ENCODE measurements around the gene ASAH2B. TPM values are rescaled to one million over a fixed set of nuclear protein-coding genes. Genes with fewer than 3 reads are reported as not detected.
"Not testable (repeated sequence)": the region's sequence is repeated elsewhere in the genome, so short reads cannot be mapped to it uniquely, and the experiment has no call there.

Gene ASAH2B
- polyA plus RNA-seq, 1 donor (not counting 4 experiments of a cell fraction or from before 2014, with no cell fraction given) = 10.3 TPM

DNA sequence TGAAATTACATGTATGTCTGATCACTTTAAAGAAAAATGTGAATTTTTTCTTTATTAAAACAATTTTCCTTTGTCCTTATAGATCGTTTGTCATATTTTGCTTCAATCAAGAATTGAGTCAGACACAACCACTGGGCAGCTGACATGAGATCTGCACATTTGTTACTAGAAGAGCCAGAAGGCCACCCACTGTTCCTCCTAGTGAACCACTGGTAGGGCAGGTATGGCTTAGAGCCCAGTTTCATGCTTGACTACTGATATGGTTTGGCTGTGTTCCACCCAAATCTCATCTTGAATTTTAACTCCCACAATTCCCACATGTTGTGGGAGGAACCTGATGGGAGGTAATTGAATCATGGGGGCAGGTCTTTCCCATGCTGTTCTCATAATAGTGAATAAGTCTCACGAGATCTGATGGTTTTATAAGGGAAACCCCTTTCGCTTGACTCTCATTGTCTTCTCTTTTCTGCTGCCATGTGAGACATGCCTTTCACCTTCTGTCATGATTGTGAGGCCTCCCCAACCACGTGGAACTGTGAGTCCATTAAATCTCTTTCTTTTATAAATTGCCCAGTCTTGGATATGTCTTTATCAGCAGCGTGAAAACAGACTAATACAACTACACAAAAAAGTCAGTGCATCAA is 35.2 kb upstream of the ASAH2B start:
- dilution Hi-C loops (cut with MboI; ENCODE audit: extremely low pct_ligation_motif_present, low sequenced_read_pairs); DNase-seq (ENCODE audit: low read depth, low spot score); H3K9ac ChIP-seq (ENCODE audit: control insufficient read depth, extremely low read depth, insufficient read depth, low read length); H3K79me2 ChIP-seq (ENCODE audit: control insufficient read depth, insufficient read depth, low read length); H3K27me3 ChIP-seq (ENCODE audit: control insufficient read depth, extremely low read depth, insufficient read depth, low read length); H2AFZ ChIP-seq (ENCODE audit: control insufficient read depth, low read length); FAIRE-seq; H4K20me1 ChIP-seq (ENCODE audit: control insufficient read depth, extremely low read depth, insufficient read depth, low read length); H3K9me1 ChIP-seq (ENCODE audit: control insufficient read depth, extremely low read depth, insufficient read depth, low read length); H3K4me3 ChIP-seq (ENCODE audit: control insufficient read depth in 2 of 3, extremely low read depth in 1 of 3, insufficient read depth in 2 of 3, low read depth in 1 of 3, low read length in 3 of 3); H3K9me3 ChIP-seq (ENCODE audit: control insufficient read depth, low read depth, low read length); H3K36me3 ChIP-seq (ENCODE audit: control insufficient read depth in 2 of 2, extremely low read depth in 1 of 2, insufficient read depth in 2 of 2, low read length in 2 of 2); H3K4me1 ChIP-seq (ENCODE audit: control insufficient read depth, extremely low read depth, insufficient read depth, low read length); H3K4me2 ChIP-seq (ENCODE audit: control insufficient read depth, extremely low read depth, insufficient read depth, low read depth, low read length); H3K27ac ChIP-seq (ENCODE audit: control insufficient read depth, insufficient read depth, low read length): not testable (repeated sequence)

- H3K9me1 ChIP-seq (ENCODE audit: control insufficient read depth, extremely low read depth, insufficient read depth, low read length); dilution Hi-C loops (cut with MboI; ENCODE audit: extremely low pct_ligation_motif_present, low sequenced_read_pairs); H3K36me3 ChIP-seq (ENCODE audit: control insufficient read depth in 2 of 2, extremely low read depth in 1 of 2, insufficient read depth in 2 of 2, low read length in 2 of 2); H3K79me2 ChIP-seq (ENCODE audit: control insufficient read depth, insufficient read depth, low read length); H3K4me2 ChIP-seq (ENCODE audit: control insufficient read depth, extremely low read depth, insufficient read depth, low read depth, low read length); H3K27me3 ChIP-seq (ENCODE audit: control insufficient read depth, extremely low read depth, insufficient read depth, low read length); H4K20me1 ChIP-seq (ENCODE audit: control insufficient read depth, extremely low read depth, insufficient read depth, low read length); DNase-seq (ENCODE audit: low read depth, low spot score); H3K27ac ChIP-seq (ENCODE audit: control insufficient read depth, insufficient read depth, low read length); H2AFZ ChIP-seq (ENCODE audit: control insufficient read depth, low read length); H3K4me3 ChIP-seq (ENCODE audit: control insufficient read depth in 2 of 3, extremely low read depth in 1 of 3, insufficient read depth in 2 of 3, low read depth in 1 of 3, low read length in 3 of 3); FAIRE-seq; H3K9me3 ChIP-seq (ENCODE audit: control insufficient read depth, low read depth, low read length); H3K9ac ChIP-seq (ENCODE audit: control insufficient read depth, extremely low read depth, insufficient read depth, low read length); H3K4me1 ChIP-seq (ENCODE audit: control insufficient read depth, extremely low read depth, insufficient read depth, low read length): not testable (repeated sequence)
Observed at GRCh38 chr10:50706006-50706405, 33.7 kb upstream of the ASAH2B start.

DNA sequence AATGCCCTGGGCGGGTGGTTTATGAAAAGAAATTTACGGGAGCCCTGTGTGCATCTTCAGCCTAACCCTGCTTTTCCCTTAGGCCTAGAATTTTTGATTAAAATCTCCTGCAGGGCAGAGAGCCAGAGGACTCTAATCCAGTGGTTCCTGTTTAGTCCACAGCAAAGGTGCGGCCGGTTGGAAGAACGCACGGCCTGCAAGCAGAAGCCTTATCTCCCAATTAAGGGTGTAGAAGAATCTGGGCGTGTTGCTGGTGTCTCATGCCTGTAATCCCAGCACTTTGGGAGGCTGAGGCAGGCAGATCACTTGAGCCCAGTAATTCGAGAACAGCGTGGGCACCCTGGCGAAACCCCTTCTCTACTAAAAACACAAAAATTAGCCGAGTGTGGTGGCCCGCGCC is 29.5 kb upstream of the ASAH2B start:
- H3K9ac ChIP-seq (ENCODE audit: control insufficient read depth, extremely low read depth, insufficient read depth, low read length); H3K27me3 ChIP-seq (ENCODE audit: control insufficient read depth, extremely low read depth, insufficient read depth, low read length); H3K4me2 ChIP-seq (ENCODE audit: control insufficient read depth, extremely low read depth, insufficient read depth, low read depth, low read length); H3K36me3 ChIP-seq (ENCODE audit: control insufficient read depth in 2 of 2, extremely low read depth in 1 of 2, insufficient read depth in 2 of 2, low read length in 2 of 2); H3K27ac ChIP-seq (ENCODE audit: control insufficient read depth, insufficient read depth, low read length); H2AFZ ChIP-seq (ENCODE audit: control insufficient read depth, low read length); H3K4me1 ChIP-seq (ENCODE audit: control insufficient read depth, extremely low read depth, insufficient read depth, low read length); H3K79me2 ChIP-seq (ENCODE audit: control insufficient read depth, insufficient read depth, low read length); H4K20me1 ChIP-seq (ENCODE audit: control insufficient read depth, extremely low read depth, insufficient read depth, low read length); H3K9me1 ChIP-seq (ENCODE audit: control insufficient read depth, extremely low read depth, insufficient read depth, low read length); DNase-seq (ENCODE audit: low read depth, low spot score); FAIRE-seq; dilution Hi-C loops (cut with MboI; ENCODE audit: extremely low pct_ligation_motif_present, low sequenced_read_pairs); H3K4me3 ChIP-seq (ENCODE audit: control insufficient read depth in 2 of 3, extremely low read depth in 1 of 3, insufficient read depth in 2 of 3, low read depth in 1 of 3, low read length in 3 of 3); H3K9me3 ChIP-seq (ENCODE audit: control insufficient read depth, low read depth, low read length): not testable (repeated sequence)

GRCh38 chr10:50723812-50724211 is 15.9 kb upstream of the ASAH2B start:
- H3K79me2 ChIP-seq (ENCODE audit: control insufficient read depth, insufficient read depth, low read length); H3K4me2 ChIP-seq (ENCODE audit: control insufficient read depth, extremely low read depth, insufficient read depth, low read depth, low read length); H3K36me3 ChIP-seq (ENCODE audit: control insufficient read depth in 2 of 2, extremely low read depth in 1 of 2, insufficient read depth in 2 of 2, low read length in 2 of 2); H3K9ac ChIP-seq (ENCODE audit: control insufficient read depth, extremely low read depth, insufficient read depth, low read length); H3K9me3 ChIP-seq (ENCODE audit: control insufficient read depth, low read depth, low read length); H3K9me1 ChIP-seq (ENCODE audit: control insufficient read depth, extremely low read depth, insufficient read depth, low read length); H2AFZ ChIP-seq (ENCODE audit: control insufficient read depth, low read length); DNase-seq (ENCODE audit: low read depth, low spot score); H3K27ac ChIP-seq (ENCODE audit: control insufficient read depth, insufficient read depth, low read length); H4K20me1 ChIP-seq (ENCODE audit: control insufficient read depth, extremely low read depth, insufficient read depth, low read length); H3K4me3 ChIP-seq (ENCODE audit: control insufficient read depth in 2 of 3, extremely low read depth in 1 of 3, insufficient read depth in 2 of 3, low read depth in 1 of 3, low read length in 3 of 3); H3K4me1 ChIP-seq (ENCODE audit: control insufficient read depth, extremely low read depth, insufficient read depth, low read length); dilution Hi-C loops (cut with MboI; ENCODE audit: extremely low pct_ligation_motif_present, low sequenced_read_pairs); H3K27me3 ChIP-seq (ENCODE audit: control insufficient read depth, extremely low read depth, insufficient read depth, low read length); FAIRE-seq: not testable (repeated sequence)

DNA sequence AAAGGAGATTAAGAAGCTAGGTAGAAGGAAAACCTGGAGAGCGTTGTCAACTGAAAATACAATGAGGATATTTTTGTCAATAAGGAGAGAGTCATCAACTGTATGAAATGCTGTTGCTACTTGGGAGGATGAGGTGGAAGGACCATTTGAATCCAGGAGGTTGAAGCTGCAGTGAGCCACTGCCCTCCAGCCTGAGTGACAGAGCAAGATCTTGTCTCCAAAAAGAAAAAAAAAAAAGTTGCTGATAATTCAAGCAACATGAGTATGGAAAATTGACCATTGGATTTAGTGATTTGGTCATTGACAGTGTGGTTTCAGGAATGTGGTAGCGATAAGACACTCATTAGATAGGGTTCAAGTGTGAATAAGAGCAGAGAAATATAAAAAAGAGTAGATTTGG is 11.6 kb upstream of the ASAH2B start:
- FAIRE-seq; H4K20me1 ChIP-seq (ENCODE audit: control insufficient read depth, extremely low read depth, insufficient read depth, low read length); H3K36me3 ChIP-seq (ENCODE audit: control insufficient read depth in 2 of 2, extremely low read depth in 1 of 2, insufficient read depth in 2 of 2, low read length in 2 of 2); H3K9me3 ChIP-seq (ENCODE audit: control insufficient read depth, low read depth, low read length); H3K4me1 ChIP-seq (ENCODE audit: control insufficient read depth, extremely low read depth, insufficient read depth, low read length); H3K27ac ChIP-seq (ENCODE audit: control insufficient read depth, insufficient read depth, low read length); H3K9me1 ChIP-seq (ENCODE audit: control insufficient read depth, extremely low read depth, insufficient read depth, low read length); H3K79me2 ChIP-seq (ENCODE audit: control insufficient read depth, insufficient read depth, low read length); DNase-seq (ENCODE audit: low read depth, low spot score); H2AFZ ChIP-seq (ENCODE audit: control insufficient read depth, low read length); dilution Hi-C loops (cut with MboI; ENCODE audit: extremely low pct_ligation_motif_present, low sequenced_read_pairs); H3K27me3 ChIP-seq (ENCODE audit: control insufficient read depth, extremely low read depth, insufficient read depth, low read length); H3K4me2 ChIP-seq (ENCODE audit: control insufficient read depth, extremely low read depth, insufficient read depth, low read depth, low read length); H3K9ac ChIP-seq (ENCODE audit: control insufficient read depth, extremely low read depth, insufficient read depth, low read length); H3K4me3 ChIP-seq (ENCODE audit: control insufficient read depth in 2 of 3, extremely low read depth in 1 of 3, insufficient read depth in 2 of 3, low read depth in 1 of 3, low read length in 3 of 3): not testable (repeated sequence)

Data from keratinocyte (primary cell).